GM18517 (cell line): ENCODE results near the gene DENND2D.

Experiments used
- ATAC-seq: cut with Tn5 transposase; IDR thresholded peaks from one replicate; pipeline ENCODE4 v1.9.1; 2021; ENCODE audit warnings: mild to moderate bottlenecking, moderate library complexity; ENCODE audit not compliant: unreplicated experiment

Gene DENND2D

DNA sequence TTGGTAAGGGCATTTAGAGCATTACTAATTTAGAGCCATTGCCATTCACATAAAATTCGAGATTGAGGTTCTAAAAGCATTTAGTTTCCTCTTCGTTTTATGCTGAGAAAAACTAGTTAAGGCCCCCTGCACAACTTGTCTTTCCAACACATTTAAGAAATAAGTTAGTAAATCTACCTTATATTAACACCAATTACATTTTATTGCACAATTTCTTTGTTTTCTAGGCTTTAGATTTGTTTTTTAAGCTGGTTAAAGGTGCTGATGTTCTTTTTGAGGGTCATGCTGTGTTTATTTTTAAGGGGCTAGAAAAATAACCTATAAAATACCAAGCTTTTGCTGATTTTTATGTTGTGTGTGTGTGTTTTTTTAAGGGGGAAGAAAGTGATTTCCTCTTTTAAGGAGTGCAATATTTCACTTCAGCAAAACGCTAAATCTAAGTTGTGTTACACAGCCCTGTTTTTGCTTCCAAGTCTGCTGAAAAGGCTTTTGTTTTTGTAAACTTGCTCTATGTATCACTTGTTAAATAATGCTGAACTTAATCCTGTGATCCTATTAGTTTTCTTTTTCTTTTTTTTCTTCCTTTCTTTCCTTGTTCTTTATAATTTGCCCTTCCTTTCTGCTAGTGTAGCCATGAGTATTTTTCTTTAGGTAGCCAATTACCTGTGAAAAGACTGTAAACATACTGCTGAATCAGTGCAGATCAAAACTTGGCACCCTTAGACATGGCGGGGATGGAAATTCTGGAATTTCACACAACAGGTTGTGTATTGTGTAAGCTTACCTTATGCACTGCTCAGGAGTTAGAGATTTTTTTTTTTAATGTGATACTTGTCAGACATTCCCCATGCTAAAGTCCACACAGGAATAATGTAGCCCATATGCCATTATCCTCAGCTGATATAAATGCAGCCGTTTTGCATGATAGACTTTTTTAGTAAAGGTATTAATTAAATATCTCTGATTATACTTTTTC is 58.9 kb downstream of the DENND2D start:
- ATAC-seq: no peak

DNA sequence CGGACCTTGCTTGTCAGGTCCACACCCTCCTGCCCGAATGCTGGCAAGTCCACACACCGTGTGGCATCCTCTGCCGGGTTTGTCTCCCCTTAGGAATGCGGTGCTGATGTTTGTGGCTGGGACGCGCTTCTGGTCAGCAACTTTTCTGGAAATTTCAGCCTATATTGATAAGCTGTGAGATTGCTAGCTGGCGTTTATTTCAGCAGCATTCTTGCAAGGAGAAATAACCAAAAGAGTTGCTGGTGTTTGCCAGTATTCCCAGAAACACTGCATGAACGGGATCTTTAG is 59.8 kb downstream of the DENND2D start:
- no peak for ATAC-seq

DNA sequence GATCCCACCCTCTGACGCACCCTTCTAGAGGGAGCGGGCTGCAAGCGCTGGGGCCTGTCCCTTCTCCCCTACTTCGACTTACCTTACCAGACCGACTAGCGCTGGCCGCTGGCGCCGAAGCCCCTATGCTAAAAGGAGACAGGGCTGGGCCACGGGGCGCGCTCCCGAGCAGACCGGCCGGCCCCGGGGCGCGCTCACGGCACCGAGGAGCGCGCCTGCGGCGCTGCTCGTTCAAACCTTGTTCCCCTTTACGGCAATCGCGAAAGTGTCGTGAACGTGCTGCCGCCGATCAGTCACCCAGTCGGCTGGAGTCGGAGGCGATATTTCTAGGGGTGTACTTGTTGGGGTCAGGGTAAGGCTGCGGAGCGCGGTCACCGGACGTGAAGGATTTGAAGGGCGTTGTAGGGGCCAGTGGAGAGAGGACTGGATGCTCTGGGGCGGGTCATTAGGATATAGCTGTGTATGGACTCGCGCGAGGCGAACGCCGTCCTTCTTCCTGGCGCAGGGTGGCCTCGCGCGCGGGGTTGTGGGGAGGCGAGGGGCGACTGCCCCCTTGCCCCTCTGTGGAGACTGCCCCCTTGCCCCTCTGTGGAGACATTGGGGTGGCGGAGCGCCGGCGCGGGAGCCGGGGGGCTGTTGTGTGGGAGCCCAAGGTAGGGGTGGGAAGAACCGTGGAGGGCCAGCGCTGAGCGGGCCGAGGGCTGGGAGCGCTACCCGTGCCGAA is 60.3 kb downstream of the DENND2D start, which contains the start of the genes CEPT1 and DRAM2:
Gene CEPT1 (plus strand): TSS at position 268 of the 724 bp plus-strand sequence. CDS start 7,492 bp downstream, outside the sequence.
Gene DRAM2 (minus strand): TSS at position 138 of the 724 bp plus-strand sequence. CDS start 8,539 bp downstream, outside the sequence.
- peak; percentile 65 for ATAC-seq

DNA sequence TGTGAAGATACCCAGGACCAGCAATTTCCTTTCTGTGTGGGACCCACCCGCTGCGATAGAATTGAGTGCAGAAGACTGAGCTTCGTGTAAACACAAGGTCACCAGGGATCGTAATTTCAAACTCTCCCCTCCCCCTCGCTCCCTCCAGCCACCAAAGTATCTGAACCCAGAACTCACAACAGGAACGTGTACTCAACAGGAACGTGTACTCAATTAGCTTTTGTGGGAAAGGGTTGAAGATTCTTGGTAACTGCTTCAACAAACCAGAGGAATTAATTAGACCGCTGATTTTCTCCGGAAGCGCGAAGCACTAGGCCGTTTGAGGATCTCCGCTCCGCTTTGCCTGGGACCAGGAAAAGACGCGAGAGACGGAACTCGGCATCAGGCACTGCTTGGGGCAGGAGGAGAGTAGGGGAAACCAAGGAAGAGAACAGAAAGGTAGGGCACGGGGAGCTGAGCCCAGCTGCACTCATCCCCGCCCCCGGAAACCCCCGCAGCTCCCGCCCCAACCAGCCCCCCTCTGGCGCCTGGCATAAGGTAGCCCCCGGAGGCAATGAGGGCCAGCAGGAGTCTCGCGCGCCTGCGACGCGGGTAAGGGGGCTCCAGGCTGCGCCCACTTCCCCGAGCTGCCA is 61.0 kb downstream of the DENND2D start:
- peak; percentile 42 for ATAC-seq
